NCI-H748 (cell line): ENCODE data around the gene CDH8.
A peak's percentile ranks its signal among the peaks of the same experiment; 100 is the strongest.

Source experiments
- DNase-seq: peaks from one replicate; lab custom pipeline; 2025; ENCODE audit not compliant: unreplicated experiment; lab: John Stamatoyannopoulos, UW

CDH8 gene, protein sequence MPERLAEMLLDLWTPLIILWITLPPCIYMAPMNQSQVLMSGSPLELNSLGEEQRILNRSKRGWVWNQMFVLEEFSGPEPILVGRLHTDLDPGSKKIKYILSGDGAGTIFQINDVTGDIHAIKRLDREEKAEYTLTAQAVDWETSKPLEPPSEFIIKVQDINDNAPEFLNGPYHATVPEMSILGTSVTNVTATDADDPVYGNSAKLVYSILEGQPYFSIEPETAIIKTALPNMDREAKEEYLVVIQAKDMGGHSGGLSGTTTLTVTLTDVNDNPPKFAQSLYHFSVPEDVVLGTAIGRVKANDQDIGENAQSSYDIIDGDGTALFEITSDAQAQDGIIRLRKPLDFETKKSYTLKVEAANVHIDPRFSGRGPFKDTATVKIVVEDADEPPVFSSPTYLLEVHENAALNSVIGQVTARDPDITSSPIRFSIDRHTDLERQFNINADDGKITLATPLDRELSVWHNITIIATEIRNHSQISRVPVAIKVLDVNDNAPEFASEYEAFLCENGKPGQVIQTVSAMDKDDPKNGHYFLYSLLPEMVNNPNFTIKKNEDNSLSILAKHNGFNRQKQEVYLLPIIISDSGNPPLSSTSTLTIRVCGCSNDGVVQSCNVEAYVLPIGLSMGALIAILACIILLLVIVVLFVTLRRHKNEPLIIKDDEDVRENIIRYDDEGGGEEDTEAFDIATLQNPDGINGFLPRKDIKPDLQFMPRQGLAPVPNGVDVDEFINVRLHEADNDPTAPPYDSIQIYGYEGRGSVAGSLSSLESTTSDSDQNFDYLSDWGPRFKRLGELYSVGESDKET

DNA sequence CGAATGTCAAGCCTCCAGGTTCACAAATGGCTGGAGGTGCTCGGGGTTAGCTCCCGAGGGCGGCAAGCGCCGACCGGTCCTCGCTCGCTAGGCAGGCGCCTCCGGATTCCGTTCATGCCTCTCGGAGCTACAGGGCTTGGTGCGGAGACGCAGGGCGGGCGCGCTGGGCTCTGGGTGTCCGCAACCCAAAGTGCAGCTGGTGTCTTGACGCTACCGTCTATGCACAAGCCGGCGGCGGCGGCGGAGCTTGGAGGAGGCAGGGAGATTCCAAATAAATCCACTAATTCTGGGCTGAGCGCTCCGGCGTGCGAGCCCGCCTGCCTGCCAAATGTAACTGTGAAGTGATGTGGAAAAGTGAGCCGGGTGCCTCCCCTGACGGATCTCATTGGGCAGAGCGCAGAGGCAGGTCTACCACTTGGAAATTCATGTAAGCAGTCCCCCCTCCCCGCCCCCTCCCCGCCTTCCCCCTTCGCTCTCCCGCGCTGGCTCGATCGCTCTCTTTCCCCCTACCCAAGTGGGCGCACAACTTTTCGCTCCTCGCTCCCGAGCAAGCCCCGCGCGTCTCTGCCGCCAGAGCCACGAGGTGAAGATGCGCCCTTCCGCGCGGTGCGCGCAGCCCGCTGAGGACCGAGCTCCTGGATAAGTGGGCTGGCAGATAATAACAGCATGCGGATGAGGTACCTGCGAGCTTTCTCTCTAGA, at the start of gene CDH8:
Gene CDH8 (minus strand): TSS at position 338 of the 701 bp plus-strand sequence. CDS start 15,035 bp downstream, outside the sequence.
- peak; percentile 87 for DNase-seq

DNA sequence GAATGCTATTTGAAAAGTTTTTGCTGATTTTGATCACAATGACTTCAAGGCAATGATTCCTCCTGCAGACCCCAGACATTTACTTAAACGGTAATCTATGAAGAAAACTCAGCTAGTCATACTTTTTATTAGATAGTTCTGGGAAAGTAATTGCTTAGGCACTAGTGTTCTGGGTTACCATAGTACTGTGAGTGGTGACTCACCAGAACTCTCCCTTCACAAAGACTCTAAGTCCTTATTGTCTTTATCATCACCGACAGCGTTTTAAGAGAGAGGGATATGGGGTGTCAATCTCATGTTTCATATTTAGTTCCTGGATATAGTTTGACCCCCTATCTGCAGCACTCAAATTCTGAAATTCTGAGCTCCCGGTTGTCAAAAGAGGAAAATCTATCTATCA, 43.0 kb upstream of the CDH8 start:
- DNase-seq = no peak

DNA sequence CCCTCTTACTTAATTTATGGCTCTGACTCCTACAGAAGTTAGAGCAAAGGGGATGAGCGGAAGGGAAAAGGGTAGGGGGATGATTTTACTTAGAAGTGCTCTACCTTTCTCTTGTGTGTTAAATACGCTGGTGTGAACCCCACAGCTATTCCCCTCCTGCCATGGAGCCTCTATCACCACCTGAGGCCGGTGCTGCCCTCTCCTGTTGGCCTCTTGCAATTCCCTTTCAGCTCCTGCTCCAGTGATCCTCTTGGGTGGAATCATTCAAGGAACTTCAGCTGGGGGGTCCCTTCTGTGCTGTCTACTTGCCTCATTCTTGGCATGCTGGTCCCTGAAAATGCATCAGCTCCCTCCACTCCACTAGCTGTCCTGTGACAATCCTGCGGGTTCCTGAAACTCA, 41.8 kb upstream of the CDH8 start:
- peak; percentile 56 for DNase-seq

DNA sequence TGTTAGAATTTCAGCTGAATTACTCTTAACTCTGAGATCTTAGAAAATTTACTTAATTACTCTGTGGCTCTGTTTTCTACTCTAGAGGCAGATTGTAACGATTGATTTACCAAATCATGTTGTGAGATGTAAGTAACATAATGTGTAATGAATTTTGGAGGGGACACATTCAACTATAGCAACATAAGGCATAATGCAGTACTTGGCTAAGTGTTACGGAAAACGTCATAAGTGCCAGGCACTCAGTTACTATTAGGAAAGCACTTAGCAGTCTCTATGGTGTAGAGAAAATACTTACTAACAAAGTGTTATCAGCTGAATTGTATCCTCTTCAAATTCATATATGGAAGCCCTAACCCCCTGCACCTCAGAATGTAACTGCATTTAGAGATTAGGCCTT, 40.6 kb upstream of the CDH8 start:
- no peak for DNase-seq

- DNase-seq = no peak
These were observed 32.5 kb upstream of the CDH8 start for GRCh38 chr16:62068747-62069146.

DNA sequence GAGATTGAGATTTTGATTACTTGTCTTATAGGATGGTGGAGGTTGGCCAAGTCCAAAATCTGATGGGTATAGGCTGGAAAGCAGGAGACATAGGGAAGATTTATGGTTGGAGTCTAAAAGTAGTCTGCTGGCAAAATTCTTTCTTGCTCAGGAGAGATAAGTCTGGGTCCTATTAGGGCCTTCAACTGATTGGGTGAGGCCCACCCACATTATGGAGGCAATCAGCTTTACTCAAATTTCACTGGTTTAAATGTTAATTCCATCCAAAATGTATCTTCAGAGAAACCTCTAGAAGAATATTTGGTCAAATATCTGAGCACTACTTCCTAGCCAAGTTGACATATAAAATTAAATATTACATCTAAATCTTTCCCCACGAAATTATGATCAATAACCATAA, 31.7 kb upstream of the CDH8 start:
- no peak for DNase-seq

DNA sequence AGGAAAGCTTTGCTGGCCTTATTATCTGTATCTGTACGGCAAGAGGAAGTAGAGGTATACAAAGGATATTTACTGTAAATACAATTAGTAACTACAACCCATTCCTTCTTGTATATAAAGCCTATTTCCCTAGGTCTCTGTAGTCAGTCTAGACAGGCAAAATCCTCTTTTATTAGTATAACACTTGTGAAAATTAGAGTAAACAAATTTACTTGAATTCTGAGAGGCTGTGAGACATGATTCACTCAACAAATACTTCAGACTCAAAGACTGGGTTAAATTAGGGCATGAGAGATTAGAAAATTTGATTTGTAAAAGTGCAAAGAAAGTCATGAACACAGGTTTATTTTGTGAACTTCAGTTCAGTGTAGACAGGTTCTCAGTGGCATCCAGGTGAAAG, 30.9 kb upstream of the CDH8 start:
- peak; percentile 26 for DNase-seq

DNA sequence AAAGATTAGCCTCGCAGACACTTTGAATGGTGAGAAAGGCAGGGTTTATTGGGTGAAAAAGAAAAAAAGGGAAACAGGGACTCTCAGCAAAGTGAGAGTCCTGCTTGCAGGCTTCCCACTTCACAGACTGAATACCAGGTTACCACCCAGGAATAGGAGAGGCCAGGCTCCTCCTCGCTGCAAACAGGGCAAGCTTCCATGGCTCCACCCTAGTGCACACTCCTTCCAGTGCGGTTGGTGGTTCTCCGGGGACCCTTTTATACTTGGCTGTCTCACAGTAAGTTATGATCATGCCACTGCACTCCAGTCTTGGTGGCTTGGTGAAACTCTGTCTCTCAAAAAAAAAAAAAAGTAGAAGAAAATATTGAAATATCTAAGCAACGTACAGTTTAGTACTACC, 30.5 kb upstream of the CDH8 start:
- DNase-seq = no peak

- no peak for DNase-seq
These were observed 27.9 kb upstream of the CDH8 start for GRCh38 chr16:62064173-62064572.

GRCh38 chr16:62060089-62060488, 23.9 kb upstream of the CDH8 start:
- DNase-seq = no peak

DNA sequence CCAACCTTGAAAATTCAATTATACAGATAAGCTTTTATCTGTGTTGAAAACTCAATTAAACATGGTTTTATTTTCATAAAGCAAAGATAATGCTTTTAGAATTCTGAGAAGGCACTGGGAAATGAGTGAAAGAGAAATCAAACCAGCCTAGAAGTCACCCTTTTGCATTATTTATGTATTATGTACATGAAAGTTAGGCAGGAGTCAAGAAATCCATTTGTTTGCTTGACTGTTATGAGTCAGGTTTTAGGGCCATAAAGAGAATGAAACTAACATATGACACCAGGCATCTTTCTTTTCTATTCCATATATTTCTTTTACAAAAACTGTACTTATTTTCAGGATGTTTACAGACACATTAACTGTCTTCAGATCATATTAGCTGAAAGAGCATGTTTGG, 23.3 kb upstream of the CDH8 start:
- no peak for DNase-seq

DNA sequence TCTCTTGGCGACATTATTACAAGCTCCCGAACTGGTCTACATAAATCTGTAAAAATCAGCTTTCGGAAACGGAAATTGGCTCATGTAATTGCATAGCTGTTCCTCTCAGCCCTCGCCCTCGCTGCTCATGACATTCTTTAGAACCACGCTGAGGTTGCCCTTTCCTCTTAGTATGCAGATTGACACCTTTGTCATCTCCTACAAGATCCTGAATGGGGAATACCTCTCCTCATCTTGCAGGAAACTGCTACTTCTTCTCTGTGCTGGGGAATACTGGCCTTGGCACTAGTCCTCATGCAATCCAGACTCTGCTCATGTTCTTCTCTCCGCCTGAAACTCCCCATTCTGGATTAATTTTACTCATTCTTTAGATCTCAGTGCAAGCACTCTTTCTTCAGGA, 22.2 kb upstream of the CDH8 start:
- DNase-seq = no peak

GRCh38 chr16:62051942-62052341, 15.7 kb upstream of the CDH8 start:
- DNase-seq = no peak

GRCh38 chr16:62050793-62051192, 14.6 kb upstream of the CDH8 start:
- DNase-seq = no peak

GRCh38 chr16:62046801-62047200, 10.6 kb upstream of the CDH8 start:
- DNase-seq = no peak

- peak; percentile 80 for DNase-seq
These were observed 5.2 kb upstream of the CDH8 start for GRCh38 chr16:62041401-62041800.

GRCh38 chr16:62038646-62039045, 2.4 kb upstream of the CDH8 start:
- no peak for DNase-seq

- no peak for DNase-seq
These were observed 2.0 kb upstream of the CDH8 start for GRCh38 chr16:62038225-62038624.

DNA sequence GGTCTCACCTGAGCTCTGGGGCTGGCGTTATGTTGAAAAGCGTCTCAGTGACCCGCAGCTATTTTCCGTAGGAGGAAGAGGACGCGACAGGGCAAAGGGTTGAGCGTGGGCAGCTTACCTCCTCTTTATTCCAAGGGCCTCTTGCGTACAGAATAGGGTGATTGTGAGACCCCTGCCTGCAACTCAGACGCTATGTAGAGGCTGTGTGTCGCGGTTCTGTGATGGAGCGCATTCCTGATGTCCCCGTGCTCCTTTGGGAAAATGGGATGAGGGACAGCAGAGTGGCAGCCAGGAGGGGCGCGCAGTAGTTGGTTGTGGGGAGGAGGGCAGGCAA, 531 bp upstream of the CDH8 start:
- DNase-seq = no peak

- peak; percentile 88 for DNase-seq
These were observed 834 bp downstream of the CDH8 start for GRCh38 chr16:62035115-62036092.
